ENCODE results near the gene EDC4. TPM values are rescaled to one million over a fixed set of nuclear protein-coding genes. Genes with fewer than 3 reads are reported as not detected.
"Not testable (repeated sequence)": the region's sequence is repeated elsewhere in the genome, so short reads cannot be mapped to it uniquely, and the experiment has no call there.

Gene EDC4
- total RNA-seq, 1 donor from 2014 or later = 64.8 TPM

DNA sequence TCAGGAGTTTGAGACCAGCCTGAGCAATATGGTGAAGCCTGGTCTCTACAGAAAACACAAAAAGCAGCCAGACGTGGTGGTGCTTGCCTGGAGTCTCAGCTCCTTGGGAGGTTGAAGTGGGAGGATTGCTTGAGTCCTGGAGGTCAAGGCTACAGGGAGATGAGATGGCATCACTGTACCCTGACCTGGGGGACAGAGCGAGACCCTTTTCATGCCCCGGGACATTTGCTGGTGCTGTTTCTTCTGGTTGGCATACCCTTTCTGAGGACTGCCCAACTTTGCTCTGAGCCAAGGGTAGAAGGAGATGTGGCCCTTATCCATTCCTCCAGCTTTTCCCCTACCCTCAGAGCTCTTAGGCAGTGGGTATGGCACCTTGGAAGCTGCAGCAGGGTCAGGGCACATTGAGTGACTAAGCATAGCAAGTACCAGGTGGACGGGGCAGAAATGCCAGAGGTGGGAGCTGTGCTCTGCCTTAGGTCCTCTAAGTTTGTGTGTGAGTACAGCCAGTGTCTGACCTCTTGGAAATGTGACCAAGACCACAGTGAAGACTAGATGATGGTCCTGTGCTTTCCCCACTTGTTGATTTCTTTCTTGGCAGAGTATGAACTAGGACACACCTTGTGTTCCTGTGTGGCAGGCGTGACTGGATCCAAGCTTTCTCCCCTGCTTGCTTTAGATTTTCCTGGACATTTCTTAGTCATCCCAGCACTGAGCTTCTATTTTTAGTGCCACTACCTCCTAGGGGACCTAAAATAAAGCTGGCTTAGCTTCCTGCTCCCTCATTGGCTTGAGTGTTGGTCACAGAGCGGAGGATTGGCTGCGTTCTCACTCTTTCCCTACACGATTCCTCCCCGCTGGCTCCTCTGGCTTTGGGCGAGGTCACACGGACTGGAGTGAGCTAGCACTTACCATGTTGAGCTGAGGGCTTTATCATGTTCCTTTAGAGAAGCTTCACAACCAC is 9.9 kb upstream of the EDC4 start:
- H3K27me3 ChIP-seq (ENCODE audit: insufficient read depth, low read length) = no peaks in the 10 kb centered on the region
- peaks cover 95% of the 10 kb centered on the region for H3K79me2 ChIP-seq (ENCODE audit: insufficient read depth, low read length)
- H3K9me3 ChIP-seq (ENCODE audit: insufficient read depth, low read depth, low read length) = no peaks in the 10 kb centered on the region
- H3K36me3 Mint-ChIP-seq (ENCODE audit: low read depth, unreplicated experiment) = peaks cover 22% of the 10 kb centered on the region
- H3K36me3 ChIP-seq (ENCODE audit: insufficient read depth, low read length) = peaks cover 13% of the 10 kb centered on the region
- no peak for TF ChIP-seq EZH2 (IDR thresholded peaks at IDR 0.05; ENCODE audit: insufficient read depth, low read length)
- TF ChIP-seq, protein P1, sequence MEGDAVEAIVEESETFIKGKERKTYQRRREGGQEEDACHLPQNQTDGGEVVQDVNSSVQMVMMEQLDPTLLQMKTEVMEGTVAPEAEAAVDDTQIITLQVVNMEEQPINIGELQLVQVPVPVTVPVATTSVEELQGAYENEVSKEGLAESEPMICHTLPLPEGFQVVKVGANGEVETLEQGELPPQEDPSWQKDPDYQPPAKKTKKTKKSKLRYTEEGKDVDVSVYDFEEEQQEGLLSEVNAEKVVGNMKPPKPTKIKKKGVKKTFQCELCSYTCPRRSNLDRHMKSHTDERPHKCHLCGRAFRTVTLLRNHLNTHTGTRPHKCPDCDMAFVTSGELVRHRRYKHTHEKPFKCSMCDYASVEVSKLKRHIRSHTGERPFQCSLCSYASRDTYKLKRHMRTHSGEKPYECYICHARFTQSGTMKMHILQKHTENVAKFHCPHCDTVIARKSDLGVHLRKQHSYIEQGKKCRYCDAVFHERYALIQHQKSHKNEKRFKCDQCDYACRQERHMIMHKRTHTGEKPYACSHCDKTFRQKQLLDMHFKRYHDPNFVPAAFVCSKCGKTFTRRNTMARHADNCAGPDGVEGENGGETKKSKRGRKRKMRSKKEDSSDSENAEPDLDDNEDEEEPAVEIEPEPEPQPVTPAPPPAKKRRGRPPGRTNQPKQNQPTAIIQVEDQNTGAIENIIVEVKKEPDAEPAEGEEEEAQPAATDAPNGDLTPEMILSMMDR (IDR thresholded peaks at IDR 0.05; ENCODE audit: insufficient read depth, low read depth, low read length) = no peak
- peak overlapping the region; percentile 80 for H3K4me2 ChIP-seq (ENCODE audit: low read length)
- H3K4me3 ChIP-seq (ENCODE audit: insufficient read depth, low read depth, low read length) = no peak overlapping the region
- H3K4me1 Mint-ChIP-seq (ENCODE audit: low read depth, unreplicated experiment) = peaks cover 42% of the 10 kb centered on the region
- FAIRE-seq (peak; percentile 23), DNase-seq (ENCODE audit: low read depth) (peak; percentile 50)
- peaks cover 92% of the 10 kb centered on the region for H4K20me1 ChIP-seq (ENCODE audit: insufficient read depth, low read length)
- H3K4me3 Mint-ChIP-seq (ENCODE audit: unreplicated experiment) = peak overlapping the region; percentile 27
- H3K27me3 Mint-ChIP-seq (ENCODE audit: low read depth, unreplicated experiment) = no peaks in the 10 kb centered on the region
- H3K4me1 ChIP-seq (ENCODE audit: insufficient read depth, low read length) = peaks cover 48% of the 10 kb centered on the region
- H3K9me3 Mint-ChIP-seq (ENCODE audit: unreplicated experiment) = no peaks in the 10 kb centered on the region
- H2AFZ ChIP-seq (ENCODE audit: low read depth, low read length) = no peak overlapping the region
- H3K27ac Mint-ChIP-seq (ENCODE audit: unreplicated experiment) = peak overlapping the region; percentile 90
- H3K9ac ChIP-seq (ENCODE audit: low read length) = peak overlapping the region; percentile 60
- H3K27ac ChIP-seq (ENCODE audit: low read depth, low read length) = peak overlapping the region; percentile 82

DNA sequence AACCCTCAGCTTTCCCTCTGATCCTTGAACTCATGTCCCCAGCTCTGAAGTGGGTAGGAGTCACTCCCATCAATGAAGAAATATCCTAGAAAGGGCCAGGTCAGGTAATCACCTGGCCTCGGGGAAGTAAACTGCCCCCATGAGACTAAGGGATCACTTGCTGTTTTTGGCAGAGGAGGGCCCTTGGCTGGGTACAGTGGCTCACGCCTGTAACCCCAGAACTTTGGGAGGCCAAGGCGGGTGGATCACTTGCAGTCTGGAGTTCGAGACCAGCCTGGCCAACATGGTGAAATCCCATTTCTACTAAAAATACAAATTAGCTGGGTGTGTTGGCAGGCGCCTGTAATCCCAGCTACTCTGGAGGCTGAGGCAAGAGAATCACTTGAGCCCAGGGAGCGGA is 8.8 kb upstream of the EDC4 start:
- H3K36me3 Mint-ChIP-seq (ENCODE audit: low read depth, unreplicated experiment) = peaks cover 19% of the 10 kb centered on the region
- peaks cover 88% of the 10 kb centered on the region for H3K79me2 ChIP-seq (ENCODE audit: insufficient read depth, low read length)
- peaks cover 91% of the 10 kb centered on the region for H4K20me1 ChIP-seq (ENCODE audit: insufficient read depth, low read length)

DNA sequence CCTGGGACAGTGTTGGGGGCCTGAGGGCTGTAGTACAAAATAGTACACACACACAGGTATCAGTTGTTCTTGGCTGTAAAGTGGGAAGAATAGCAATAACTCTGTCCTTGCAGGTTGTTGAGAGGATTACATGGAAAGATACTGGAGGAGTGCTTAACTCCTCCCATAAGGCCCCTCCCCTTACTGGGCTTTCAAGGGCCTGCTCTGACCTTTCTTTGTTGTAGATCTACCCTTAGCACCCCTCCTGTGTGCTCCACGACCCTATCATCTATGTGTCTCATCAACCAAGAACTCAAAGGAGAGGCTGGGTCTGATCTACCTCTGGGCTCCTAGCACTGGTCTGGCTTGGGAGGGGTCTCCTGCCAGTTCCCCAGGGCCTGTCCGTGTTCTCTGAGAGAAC is 8.3 kb upstream of the EDC4 start:
- Mint-ChIP-seq H3K9me3 (ENCODE audit: unreplicated experiment) (no peaks in the 10 kb centered on the region), H3K27ac (ENCODE audit: unreplicated experiment) (peak overlapping the region; percentile 20), H3K27me3 (ENCODE audit: low read depth, unreplicated experiment) (no peaks in the 10 kb centered on the region), H3K4me1 (ENCODE audit: low read depth, unreplicated experiment) (peaks cover 37% of the 10 kb centered on the region), H3K36me3 (ENCODE audit: low read depth, unreplicated experiment) (peaks cover 19% of the 10 kb centered on the region), H3K4me3 (ENCODE audit: unreplicated experiment) (no peak overlapping the region)
- H3K36me3 ChIP-seq (ENCODE audit: insufficient read depth, low read length) = peaks cover 21% of the 10 kb centered on the region
- peaks cover 87% of the 10 kb centered on the region for H4K20me1 ChIP-seq (ENCODE audit: insufficient read depth, low read length)
- peaks cover 82% of the 10 kb centered on the region for H3K79me2 ChIP-seq (ENCODE audit: insufficient read depth, low read length)
- H3K4me1 ChIP-seq (ENCODE audit: insufficient read depth, low read length) = peaks cover 39% of the 10 kb centered on the region
- H3K27me3 ChIP-seq (ENCODE audit: insufficient read depth, low read length) = no peaks in the 10 kb centered on the region
- H2AFZ ChIP-seq (ENCODE audit: low read depth, low read length) = no peak overlapping the region
- no peak overlapping the region for H3K4me3 ChIP-seq (ENCODE audit: insufficient read depth, low read depth, low read length)
- H3K9ac ChIP-seq (ENCODE audit: low read length) = no peak overlapping the region
- H3K27ac ChIP-seq (ENCODE audit: low read depth, low read length) = no peak overlapping the region
- no peaks in the 10 kb centered on the region for H3K9me3 ChIP-seq (ENCODE audit: insufficient read depth, low read depth, low read length)
- DNase-seq (ENCODE audit: low read depth) (no peak), FAIRE-seq (no peak)
- no peak overlapping the region for H3K4me2 ChIP-seq (ENCODE audit: low read length)
- TF ChIP-seq, protein P1 (IDR thresholded peaks at IDR 0.05; ENCODE audit: insufficient read depth, low read depth, low read length) = no peak
- TF ChIP-seq EZH2 (IDR thresholded peaks at IDR 0.05; ENCODE audit: insufficient read depth, low read length) = no peak

More for the DNA sequence above, 8.8 kb upstream of the EDC4 start:
- H3K4me2 ChIP-seq (ENCODE audit: low read length); H2AFZ ChIP-seq (ENCODE audit: low read depth, low read length); H3K27me3 Mint-ChIP-seq (ENCODE audit: low read depth, unreplicated experiment); DNase-seq (ENCODE audit: low read depth); H3K27me3 ChIP-seq (ENCODE audit: insufficient read depth, low read length); H3K4me3 ChIP-seq (ENCODE audit: insufficient read depth, low read depth, low read length); H3K9ac ChIP-seq (ENCODE audit: low read length); H3K9me3 ChIP-seq (ENCODE audit: insufficient read depth, low read depth, low read length); FAIRE-seq; H3K9me3 Mint-ChIP-seq (ENCODE audit: unreplicated experiment); H3K4me3 Mint-ChIP-seq (ENCODE audit: unreplicated experiment): not testable (repeated sequence)
- peak overlapping the region; percentile 82 for H3K27ac ChIP-seq (ENCODE audit: low read depth, low read length)
- H3K4me1 ChIP-seq (ENCODE audit: insufficient read depth, low read length) = peaks cover 39% of the 10 kb centered on the region
- peaks cover 20% of the 10 kb centered on the region for H3K36me3 ChIP-seq (ENCODE audit: insufficient read depth, low read length)
- Mint-ChIP-seq H3K27ac (ENCODE audit: unreplicated experiment) (peak overlapping the region; percentile 90), H3K4me1 (ENCODE audit: low read depth, unreplicated experiment) (peaks cover 37% of the 10 kb centered on the region)
